GM12878 (cell line): ENCODE data around the gene VASP. TPM values are rescaled to one million over a fixed set of nuclear protein-coding genes. Genes with fewer than 3 reads are reported as not detected.

ENCODE experiments used
- BACH1 ChIP-seq: fragments of 450-650 bp; IDR thresholded peaks from 2 replicates; pipeline ENCODE4 v1.6.1; 2017; ENCODE audit warnings: mild to moderate bottlenecking, borderline replicate concordance
- CBFB ChIP-seq: IDR thresholded peaks from 2 replicates; pipeline ENCODE4 v1.6.1; 2016; ENCODE audit warnings: antibody characterized with exemption, low read depth
- CEBPB ChIP-seq, 2 experiments: fragments of 150-350 bp in 1 of 2; IDR thresholded peaks; 2 replicates each; pipeline ENCODE4 v1.6.1; 2012 to 2014; ENCODE audit warnings: low read depth in 2 of 2, low read length in 2 of 2, borderline replicate concordance in 1 of 2, inconsistent platforms in 1 of 2
- CREM ChIP-seq: IDR thresholded peaks from 2 replicates; pipeline ENCODE4 v1.6.1; 2014; ENCODE audit warnings: antibody characterized with exemption, low read depth
- NR2F1 ChIP-seq: fragments of 450-650 bp; conservative IDR thresholded peaks from 2 replicates; pipeline ENCODE4 v1.6.1; 2017; ENCODE audit warnings: mild to moderate bottlenecking
- NRF1 ChIP-seq: conservative IDR thresholded peaks from 2 replicates; pipeline ENCODE4 v1.6.1; 2011; ENCODE audit warnings: mild to moderate bottlenecking, low read depth, low read length, improper control_type of control experiment
- PAX5 ChIP-seq: IDR thresholded peaks from 2 replicates; pipeline ENCODE4 v1.6.1; 2011; ENCODE audit warnings: low read depth, low read length, borderline replicate concordance
- POLR2AphosphoS5 ChIP-seq: IDR thresholded peaks from 2 replicates; pipeline ENCODE4 v1.6.1; 2011; ENCODE audit warnings: mild to moderate bottlenecking, low read length, inconsistent platforms
- POU2F2 ChIP-seq: IDR thresholded peaks from 3 replicates; pipeline ENCODE4 v1.6.1; 2011; ENCODE audit warnings: low read depth, mild to moderate bottlenecking, low read length, borderline replicate concordance
- RB1 ChIP-seq: fragments of 450-650 bp; formaldehyde crosslinking; IDR thresholded peaks from 2 replicates; pipeline ENCODE4 v1.6.1; 2017; ENCODE audit warnings: mild to moderate bottlenecking, borderline replicate concordance
- RELB ChIP-seq: fragments of 450-650 bp; IDR thresholded peaks from 2 replicates; pipeline ENCODE4 v1.6.1; 2017; ENCODE audit warnings: low read depth, mild to moderate bottlenecking, moderate library complexity
- SIN3A ChIP-seq: IDR thresholded peaks from 2 replicates; pipeline ENCODE4 v1.6.1; 2012; ENCODE audit warnings: low read depth, low read length, improper control_type of control experiment
- SIX5 ChIP-seq: IDR thresholded peaks from 2 replicates; pipeline ENCODE4 v1.6.1; 2011; ENCODE audit warnings: mild to moderate bottlenecking, low read depth, low read length, moderate library complexity; ENCODE audit not compliant: severe bottlenecking
- TCF7 ChIP-seq: IDR thresholded peaks from 2 replicates; pipeline ENCODE4 v1.6.1; 2014; ENCODE audit warnings: antibody characterized with exemption, borderline replicate concordance
- YBX1 ChIP-seq: fragments of 450-650 bp; IDR thresholded peaks from 2 replicates; pipeline ENCODE4 v1.6.1; 2016; ENCODE audit warnings: antibody characterized with exemption
- ZBED1 ChIP-seq: IDR thresholded peaks from 2 replicates; pipeline ENCODE4 v1.6.1; 2016; ENCODE audit warnings: borderline replicate concordance
- ZNF217 ChIP-seq: fragments of 450-650 bp; IDR thresholded peaks from 2 replicates; pipeline ENCODE4 v1.6.1; 2017; ENCODE audit warnings: antibody characterized with exemption, mild to moderate bottlenecking
- ZNF687 ChIP-seq: fragments of 450-650 bp; IDR thresholded peaks from 2 replicates; pipeline ENCODE4 v1.6.1; 2017; ENCODE audit warnings: mild to moderate bottlenecking, moderate library complexity
- polyA plus RNA-seq, 11 experiments: library from polyadenylated mRNA; depleted of rRNA in 4 of 11; unstranded in 6 of 11; stranded (reverse) in 5 of 11; fragments of >200 nt; fragmentation: Nextera tagmentation in 4 of 11; fragmentation: Illumina TruSeq in 1 of 11; extraction: Ambion mirVana in 4 of 11; extraction: Trizol in 1 of 11; gene quantifications; 1 replicate in 1 of 11; 2 replicates in 10 of 11; pipeline versions ENCODE4 v1.2.1 to v1.2.3, GENCODE V29; 2011 to 2016; ENCODE audit warnings: inconsistent platforms in 2 of 11, missing spikeins in 2 of 11, low read depth in 1 of 11
- total RNA-seq, 4 experiments: library from RNA; depleted of rRNA in 3 of 4; stranded (reverse); fragments of >200 nt in 3 of 4; fragmentation: Illumina TruSeq in 1 of 4; extraction: Trizol in 1 of 4; gene quantifications; 2 replicates each; pipeline versions ENCODE4 v1.2.1 to v1.2.3, GENCODE V29; 2013 to 2021
- TF ChIP-seq, protein P1 (sequence below): fragments of 450-650 bp; IDR thresholded peaks from 2 replicates; pipeline ENCODE4 v1.6.1; 2018; ENCODE audit warnings: mild to moderate bottlenecking, low read depth, moderate library complexity; ENCODE audit not compliant: partially characterized antibody
- TF ChIP-seq, protein P2 (sequence below): fragments of 450-650 bp; conservative IDR thresholded peaks from 2 replicates; pipeline ENCODE4 v1.6.1; 2017; ENCODE audit warnings: mild to moderate bottlenecking, moderate library complexity

Gene VASP
- total and polyA plus RNA-seq, 10 of the 15 experiments (the other 5 are each of a cell fraction or from before 2014, with no cell fraction given) = 19.5 to 298 (median 84.8) TPM

- TF ChIP-seq ZNF687 = peak; percentile 43; the same call in 1 of the 2 replicates
- TF ChIP-seq YBX1 = no peak
- TF ChIP-seq NRF1 = 0 out of 2 replicates have a peak, but pooled peaks have one; percentile 14
- no peak; the same call in 2 of the 3 replicates for TF ChIP-seq POU2F2
- peak; percentile 69; the same call in 1 of the 2 replicates for TF ChIP-seq PAX5
- TF ChIP-seq SIN3A = peak; percentile 87
- peak; percentile 95 for TF ChIP-seq CREM
- peak; percentile 57; the same call in 1 of the 2 replicates for TF ChIP-seq POLR2AphosphoS5
- TF ChIP-seq, protein P1, sequence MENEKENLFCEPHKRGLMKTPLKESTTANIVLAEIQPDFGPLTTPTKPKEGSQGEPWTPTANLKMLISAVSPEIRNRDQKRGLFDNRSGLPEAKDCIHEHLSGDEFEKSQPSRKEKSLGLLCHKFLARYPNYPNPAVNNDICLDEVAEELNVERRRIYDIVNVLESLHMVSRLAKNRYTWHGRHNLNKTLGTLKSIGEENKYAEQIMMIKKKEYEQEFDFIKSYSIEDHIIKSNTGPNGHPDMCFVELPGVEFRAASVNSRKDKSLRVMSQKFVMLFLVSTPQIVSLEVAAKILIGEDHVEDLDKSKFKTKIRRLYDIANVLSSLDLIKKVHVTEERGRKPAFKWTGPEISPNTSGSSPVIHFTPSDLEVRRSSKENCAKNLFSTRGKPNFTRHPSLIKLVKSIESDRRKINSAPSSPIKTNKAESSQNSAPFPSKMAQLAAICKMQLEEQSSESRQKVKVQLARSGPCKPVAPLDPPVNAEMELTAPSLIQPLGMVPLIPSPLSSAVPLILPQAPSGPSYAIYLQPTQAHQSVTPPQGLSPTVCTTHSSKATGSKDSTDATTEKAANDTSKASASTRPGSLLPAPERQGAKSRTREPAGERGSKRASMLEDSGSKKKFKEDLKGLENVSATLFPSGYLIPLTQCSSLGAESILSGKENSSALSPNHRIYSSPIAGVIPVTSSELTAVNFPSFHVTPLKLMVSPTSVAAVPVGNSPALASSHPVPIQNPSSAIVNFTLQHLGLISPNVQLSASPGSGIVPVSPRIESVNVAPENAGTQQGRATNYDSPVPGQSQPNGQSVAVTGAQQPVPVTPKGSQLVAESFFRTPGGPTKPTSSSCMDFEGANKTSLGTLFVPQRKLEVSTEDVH = peak; percentile 60
- TF ChIP-seq BACH1 = peak; percentile 63
- TF ChIP-seq TCF7 = no peak
- peak; percentile 90; the same call in 1 of the 2 replicates for TF ChIP-seq ZBED1
- TF ChIP-seq SIX5 = no peak
- TF ChIP-seq CBFB = no peak
- TF ChIP-seq ZNF217 = no peak
- TF ChIP-seq CEBPB (IDR thresholded peaks at IDR 0.05; ENCODE audit: borderline replicate concordance in 1 of 2, low read depth in 2 of 2, low read length in 2 of 2) = no peak
- TF ChIP-seq RB1 = peak; percentile 74
- no peak for TF ChIP-seq NR2F1
- TF ChIP-seq, protein P2, sequence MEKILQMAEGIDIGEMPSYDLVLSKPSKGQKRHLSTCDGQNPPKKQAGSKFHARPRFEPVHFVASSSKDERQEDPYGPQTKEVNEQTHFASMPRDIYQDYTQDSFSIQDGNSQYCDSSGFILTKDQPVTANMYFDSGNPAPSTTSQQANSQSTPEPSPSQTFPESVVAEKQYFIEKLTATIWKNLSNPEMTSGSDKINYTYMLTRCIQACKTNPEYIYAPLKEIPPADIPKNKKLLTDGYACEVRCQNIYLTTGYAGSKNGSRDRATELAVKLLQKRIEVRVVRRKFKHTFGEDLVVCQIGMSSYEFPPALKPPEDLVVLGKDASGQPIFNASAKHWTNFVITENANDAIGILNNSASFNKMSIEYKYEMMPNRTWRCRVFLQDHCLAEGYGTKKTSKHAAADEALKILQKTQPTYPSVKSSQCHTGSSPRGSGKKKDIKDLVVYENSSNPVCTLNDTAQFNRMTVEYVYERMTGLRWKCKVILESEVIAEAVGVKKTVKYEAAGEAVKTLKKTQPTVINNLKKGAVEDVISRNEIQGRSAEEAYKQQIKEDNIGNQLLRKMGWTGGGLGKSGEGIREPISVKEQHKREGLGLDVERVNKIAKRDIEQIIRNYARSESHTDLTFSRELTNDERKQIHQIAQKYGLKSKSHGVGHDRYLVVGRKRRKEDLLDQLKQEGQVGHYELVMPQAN = peak; percentile 89
- peak; percentile 76 for TF ChIP-seq RELB
Measured at GRCh38 chr19:45469132-45469944, 37.9 kb upstream of the VASP start (continued).
